ENCODE results near the gene SAFB. TPM values are rescaled to one million over a fixed set of nuclear protein-coding genes. Genes with fewer than 3 reads are reported as not detected.
"Not testable (repeated sequence)": the region's sequence is repeated elsewhere in the genome, so short reads cannot be mapped to it uniquely, and the experiment has no call there.

Gene SAFB
- total RNA-seq, 1 donor from 2014 or later, result 61.1 TPM

GRCh38 chr19:5694956-5695648, 72.2 kb downstream of the SAFB start:
- Histone ChIP-seq H3K4me3 (ENCODE audit: low read length in 3 of 3) (no peak overlapping the region), H3K9ac (ENCODE audit: low read depth in 1 of 3, low read length in 3 of 3) (no peak overlapping the region), H3K36me3 (ENCODE audit: control insufficient read depth in 3 of 3, insufficient read depth in 3 of 3, low read length in 3 of 3) (peaks cover 52 to 59% (median 57%) of the 10 kb centered on the region in 3 donors), H3K27me3 (ENCODE audit: control insufficient read depth in 3 of 3, insufficient read depth in 3 of 3, low read length in 3 of 3) (no peaks in the 10 kb centered on the region), H3K27ac (ENCODE audit: low read depth, low read length) (no peak overlapping the region), H3K9me3 (ENCODE audit: control insufficient read depth in 3 of 3, low read length in 3 of 3) (no peaks in the 10 kb centered on the region), H3K4me1 (ENCODE audit: control insufficient read depth in 3 of 3, insufficient read depth in 3 of 3, low read length in 3 of 3) (peaks cover 18 to 30% (median 21%) of the 10 kb centered on the region in 3 donors)

GRCh38 chr19:5695649-5696195, 72.8 kb downstream of the SAFB start:
- Histone ChIP-seq H3K36me3 (ENCODE audit: control insufficient read depth in 3 of 3, insufficient read depth in 3 of 3, low read length in 3 of 3) (peaks cover 57 to 64% (median 59%) of the 10 kb centered on the region in 3 donors), H3K4me3 (ENCODE audit: low read length in 3 of 3) (no peak overlapping the region), H3K4me1 (ENCODE audit: control insufficient read depth in 3 of 3, insufficient read depth in 3 of 3, low read length in 3 of 3) (peaks cover 15 to 24% (median 20%) of the 10 kb centered on the region in 3 donors), H3K27ac (ENCODE audit: low read depth, low read length) (no peak overlapping the region), H3K9ac (ENCODE audit: low read depth in 1 of 3, low read length in 3 of 3) (no peak overlapping the region), H3K27me3 (ENCODE audit: control insufficient read depth in 3 of 3, insufficient read depth in 3 of 3, low read length in 3 of 3) (no peaks in the 10 kb centered on the region), H3K9me3 (ENCODE audit: control insufficient read depth in 3 of 3, low read length in 3 of 3) (no peaks in the 10 kb centered on the region)

GRCh38 chr19:5696196-5697021, 73.5 kb downstream of the SAFB start:
- Histone ChIP-seq H3K9ac (ENCODE audit: low read depth in 1 of 3, low read length in 3 of 3) (no peak overlapping the region), H3K36me3 (ENCODE audit: control insufficient read depth in 3 of 3, insufficient read depth in 3 of 3, low read length in 3 of 3) (peaks cover 59 to 65% (median 62%) of the 10 kb centered on the region in 3 donors), H3K27ac (ENCODE audit: low read depth, low read length) (no peak overlapping the region), H3K9me3 (ENCODE audit: control insufficient read depth in 3 of 3, low read length in 3 of 3) (no peaks in the 10 kb centered on the region), H3K4me1 (ENCODE audit: control insufficient read depth in 3 of 3, insufficient read depth in 3 of 3, low read length in 3 of 3) (peaks cover 9 to 17% (median 13%) of the 10 kb centered on the region in 3 donors), H3K27me3 (ENCODE audit: control insufficient read depth in 3 of 3, insufficient read depth in 3 of 3, low read length in 3 of 3) (no peaks in the 10 kb centered on the region), H3K4me3 (ENCODE audit: low read length in 3 of 3) (no peak overlapping the region)

GRCh38 chr19:5697022-5697889, 74.4 kb downstream of the SAFB start:
- Histone ChIP-seq H3K9ac (ENCODE audit: low read depth in 1 of 3, low read length in 3 of 3) (no peak overlapping the region), H3K9me3 (ENCODE audit: control insufficient read depth in 3 of 3, low read length in 3 of 3) (no peaks in the 10 kb centered on the region), H3K27ac (ENCODE audit: low read depth, low read length) (no peak overlapping the region), H3K36me3 (ENCODE audit: control insufficient read depth in 3 of 3, insufficient read depth in 3 of 3, low read length in 3 of 3) (peaks cover 55 to 61% (median 56%) of the 10 kb centered on the region in 3 donors), H3K4me1 (ENCODE audit: control insufficient read depth in 3 of 3, insufficient read depth in 3 of 3, low read length in 3 of 3) (peaks cover under 1 to 9% (median 5%) of the 10 kb centered on the region in 3 donors), H3K4me3 (ENCODE audit: low read length in 3 of 3) (no peak overlapping the region), H3K27me3 (ENCODE audit: control insufficient read depth in 3 of 3, insufficient read depth in 3 of 3, low read length in 3 of 3) (no peaks in the 10 kb centered on the region)

GRCh38 chr19:5697890-5698634, 75.2 kb downstream of the SAFB start:
- H3K4me1 ChIP-seq (ENCODE audit: control insufficient read depth in 3 of 3, insufficient read depth in 3 of 3, low read length in 3 of 3), result peaks cover 0 to under 1% (median 0%) of the 10 kb centered on the region in 3 donors
- H3K27ac ChIP-seq (ENCODE audit: low read depth, low read length), result no peak overlapping the region
- no peak overlapping the region for H3K4me3 ChIP-seq (ENCODE audit: low read length in 3 of 3)
- H3K9me3 ChIP-seq (ENCODE audit: control insufficient read depth in 3 of 3, low read length in 3 of 3), result no peaks in the 10 kb centered on the region
- H3K27me3 ChIP-seq (ENCODE audit: control insufficient read depth in 3 of 3, insufficient read depth in 3 of 3, low read length in 3 of 3), result no peaks in the 10 kb centered on the region
- H3K9ac ChIP-seq (ENCODE audit: low read depth in 1 of 3, low read length in 3 of 3), result no peak overlapping the region
- peaks cover 48 to 55% (median 50%) of the 10 kb centered on the region in 3 donors for H3K36me3 ChIP-seq (ENCODE audit: control insufficient read depth in 3 of 3, insufficient read depth in 3 of 3, low read length in 3 of 3)

GRCh38 chr19:5698635-5699422, 75.9 kb downstream of the SAFB start:
- Histone ChIP-seq H3K9ac (ENCODE audit: low read depth in 1 of 3, low read length in 3 of 3) (no peak overlapping the region), H3K27me3 (ENCODE audit: control insufficient read depth in 3 of 3, insufficient read depth in 3 of 3, low read length in 3 of 3) (no peaks in the 10 kb centered on the region), H3K36me3 (ENCODE audit: control insufficient read depth in 3 of 3, insufficient read depth in 3 of 3, low read length in 3 of 3) (peaks cover 48 to 54% (median 51%) of the 10 kb centered on the region in 3 donors), H3K27ac (ENCODE audit: low read depth, low read length) (no peak overlapping the region), H3K4me1 (ENCODE audit: control insufficient read depth in 3 of 3, insufficient read depth in 3 of 3, low read length in 3 of 3) (no peaks in the 10 kb centered on the region), H3K4me3 (ENCODE audit: low read length in 3 of 3) (no peak overlapping the region), H3K9me3 (ENCODE audit: control insufficient read depth in 3 of 3, low read length in 3 of 3) (no peaks in the 10 kb centered on the region)

GRCh38 chr19:5700455-5701092, 77.7 kb downstream of the SAFB start:
- Histone ChIP-seq H3K4me1 (ENCODE audit: control insufficient read depth in 3 of 3, insufficient read depth in 3 of 3, low read length in 3 of 3) (no peaks in the 10 kb centered on the region), H3K9me3 (ENCODE audit: control insufficient read depth in 3 of 3, low read length in 3 of 3) (no peaks in the 10 kb centered on the region), H3K9ac (ENCODE audit: low read depth in 1 of 3, low read length in 3 of 3) (no peak overlapping the region), H3K27ac (ENCODE audit: low read depth, low read length) (no peak overlapping the region), H3K36me3 (ENCODE audit: control insufficient read depth in 3 of 3, insufficient read depth in 3 of 3, low read length in 3 of 3) (peaks cover 46 to 50% (median 49%) of the 10 kb centered on the region in 3 donors), H3K27me3 (ENCODE audit: control insufficient read depth in 3 of 3, insufficient read depth in 3 of 3, low read length in 3 of 3) (no peaks in the 10 kb centered on the region), H3K4me3 (ENCODE audit: low read length in 3 of 3) (no peak overlapping the region)

- H3K9ac ChIP-seq (ENCODE audit: low read depth in 1 of 3, low read length in 3 of 3); H3K9me3 ChIP-seq (ENCODE audit: control insufficient read depth in 3 of 3, low read length in 3 of 3); H3K27ac ChIP-seq (ENCODE audit: low read depth, low read length); H3K4me3 ChIP-seq (ENCODE audit: low read length in 3 of 3); H3K27me3 ChIP-seq (ENCODE audit: control insufficient read depth in 3 of 3, insufficient read depth in 3 of 3, low read length in 3 of 3); H3K4me1 ChIP-seq (ENCODE audit: control insufficient read depth in 3 of 3, insufficient read depth in 3 of 3, low read length in 3 of 3): not testable (repeated sequence)
- H3K36me3 ChIP-seq (ENCODE audit: control insufficient read depth in 3 of 3, insufficient read depth in 3 of 3, low read length in 3 of 3), result peaks cover 46 to 49% (median 47%) of the 10 kb centered on the region in 3 donors
These were observed 79.1 kb downstream of the SAFB start for GRCh38 chr19:5702053-5702410.

Measured in skeletal muscle tissue (tissue), 4 donors.